ENCODE data around the gene SHQ1. TPM values are rescaled to one million over a fixed set of nuclear protein-coding genes. Genes with fewer than 3 reads are reported as not detected.

SHQ1 gene
- total and polyA plus RNA-seq, 2 of the 4 experiments (the other 2 are of a cell fraction) = 10.4 to 19.4 TPM

DNA sequence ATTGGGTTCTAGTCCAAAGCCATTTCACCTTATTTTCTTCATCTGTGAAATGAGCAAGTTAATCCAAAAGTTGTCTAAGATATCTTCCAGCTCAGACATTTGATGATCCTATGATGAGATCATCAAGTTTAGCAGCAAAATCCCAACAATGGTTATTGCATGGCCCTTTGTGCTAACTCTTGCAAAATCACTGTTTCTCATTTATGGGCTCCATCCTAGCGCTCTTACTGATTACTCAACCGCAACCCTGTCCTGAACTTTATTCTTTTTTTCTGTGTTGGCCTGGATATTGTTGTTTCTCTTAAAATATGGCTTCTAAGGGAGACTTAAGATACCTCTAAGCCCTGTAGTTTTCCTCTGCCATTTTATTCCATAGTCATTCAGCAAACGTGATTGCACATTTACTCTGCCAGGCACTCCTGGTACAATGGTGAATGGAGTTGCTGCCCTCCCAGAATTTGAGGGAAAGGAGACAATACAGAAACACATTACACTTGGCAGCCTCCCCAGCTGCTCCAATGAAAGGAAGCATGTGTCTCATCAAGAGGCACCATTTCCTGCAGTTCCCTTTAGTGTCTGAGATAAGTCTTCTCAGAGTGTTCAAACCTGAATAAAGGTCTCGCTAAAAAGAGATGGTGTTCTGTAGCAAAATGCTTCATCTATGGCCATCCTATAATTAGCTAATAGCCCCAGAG lies 44.0 kb upstream of the SHQ1 start:
- Histone ChIP-seq H3K9me3 (ENCODE audit: control insufficient read depth, insufficient read depth, low read length) (no peaks in the 10 kb centered on the region), H3K36me3 (ENCODE audit: control insufficient read depth, insufficient read depth, low read length) (peaks cover 1% of the 10 kb centered on the region; the same call in 1 of the 2 replicates), H4K8ac (ENCODE audit: low read depth in 2 of 2, low read length in 2 of 2) (0 out of 4 replicates have a peak overlapping the region, but pooled peaks of 1 of the 2 experiments have one; percentile 6), H2BK5ac (ENCODE audit: low read depth, low read length, poor library complexity, severe bottlenecking) (peak overlapping the region; percentile 82), H3K14ac (replicated peaks; ENCODE audit: low read depth, low read length) (peak overlapping the region; percentile 16; the same call in 1 of the 2 replicates), H3K27ac (ENCODE audit: insufficient read depth, low read length) (peak overlapping the region; percentile 82; the same call in 1 of the 2 replicates), H4K91ac (ENCODE audit: insufficient read depth, low read depth, low read length) (peak overlapping the region; percentile 15; the same call in 1 of the 2 replicates), H3K27me3 (ENCODE audit: control insufficient read depth, insufficient read depth, low read length) (no peaks in the 10 kb centered on the region), H4K5ac (ENCODE audit: low read depth, low read length) (peak overlapping the region; percentile 27), H3K18ac (ENCODE audit: low read depth, low read length) (peak overlapping the region; percentile 79), H2AK9ac (replicated peaks; ENCODE audit: low read depth, low read length, poor library complexity) (no peak overlapping the region), H3K56ac (ENCODE audit: extremely low read depth, insufficient read depth, low read length) (no peak overlapping the region), H3K4ac (ENCODE audit: low read depth, low read length) (peak overlapping the region; percentile 39; the same call in 1 of the 2 replicates), H3K79me1 (ENCODE audit: low read depth in 1 of 2, low read length in 2 of 2) (peaks cover 0 to 29% of the 10 kb centered on the region in 2 experiments; a peak in 3 of 4 replicates), H3K9ac (ENCODE audit: low read depth, low read length) (no peak overlapping the region), H3K23ac (ENCODE audit: low read depth, low read length) (peak overlapping the region; percentile 46; the same call in 1 of the 2 replicates), H4K20me1 (ENCODE audit: insufficient read depth, low read length) (peaks cover 8% of the 10 kb centered on the region; the same call in 1 of the 2 replicates), H2BK20ac (ENCODE audit: low read depth, low read length) (peak overlapping the region; percentile 16; the same call in 1 of the 2 replicates), H3K4me2 (ENCODE audit: low read depth, low read length) (peak overlapping the region; percentile 53), H3K4me1 (ENCODE audit: control insufficient read depth, insufficient read depth, low read length) (peaks cover 18% of the 10 kb centered on the region), H2BK120ac (ENCODE audit: low read depth, low read length) (0 out of 2 replicates have a peak overlapping the region, but pooled peaks have one; percentile 44), H2AFZ (replicated peaks; ENCODE audit: low read length, poor library complexity) (no peak overlapping the region), H3K9me1 (ENCODE audit: insufficient read depth, low read length) (peaks cover 8% of the 10 kb centered on the region), H2BK15ac (ENCODE audit: low read depth, low read length) (peak overlapping the region; percentile 38; the same call in 1 of the 3 replicates), H3K4me3 (ENCODE audit: insufficient read depth, low read depth, low read length) (no peak overlapping the region), H2AK5ac (ENCODE audit: low read depth, low read length) (peak overlapping the region; percentile 50; the same call in 1 of the 2 replicates)
- no CpG with 5 or more reads among the region's 4 CpGs for WGBS, 2 experiments (ENCODE audit: extremely low coverage in 2 of 2, insufficient read length in 1 of 2)
- CTCF ChIA-PET = no interaction called here
- dilution Hi-C loops (cut with HindIII; ENCODE audit: low sequenced_read_pairs, unreplicated experiment) (no loop called here), in situ Hi-C loops (cut with MboI; ENCODE audit: low sequenced_read_pairs) (no loop called here), intact Hi-C loops (cut with micrococcal nuclease) (no loop called here)
- TF ChIP-seq FOS (IDR thresholded peaks at IDR 0.05; ENCODE audit: low read depth, low read length) = peak; percentile 42; the same call in 1 of the 2 replicates
- no peak for TF ChIP-seq MAZ (IDR thresholded peaks at IDR 0.05; ENCODE audit: borderline replicate concordance, low read depth, low read length)
- TF ChIP-seq RCOR1 (IDR thresholded peaks at IDR 0.05; ENCODE audit: insufficient replicate concordance, low read length) = no peak
- peak; percentile 67 for TF ChIP-seq MAFK (IDR thresholded peaks at IDR 0.05; ENCODE audit: low read depth, low read length)
- TF ChIP-seq CEBPB (IDR thresholded peaks at IDR 0.05; ENCODE audit: low read depth, low read length) = peak; percentile 97
- ATAC-seq (ENCODE audit: low read depth) = no peak
- POLR2A ChIA-PET (ENCODE audit: unreplicated experiment) = no interaction called here
- no TSS peak for BruUV-seq (replicated peaks)
- peak; percentile 94 for DNase-seq
